ENCODE measurements around the gene CRYBG2.

CRYBG2 gene

DNA sequence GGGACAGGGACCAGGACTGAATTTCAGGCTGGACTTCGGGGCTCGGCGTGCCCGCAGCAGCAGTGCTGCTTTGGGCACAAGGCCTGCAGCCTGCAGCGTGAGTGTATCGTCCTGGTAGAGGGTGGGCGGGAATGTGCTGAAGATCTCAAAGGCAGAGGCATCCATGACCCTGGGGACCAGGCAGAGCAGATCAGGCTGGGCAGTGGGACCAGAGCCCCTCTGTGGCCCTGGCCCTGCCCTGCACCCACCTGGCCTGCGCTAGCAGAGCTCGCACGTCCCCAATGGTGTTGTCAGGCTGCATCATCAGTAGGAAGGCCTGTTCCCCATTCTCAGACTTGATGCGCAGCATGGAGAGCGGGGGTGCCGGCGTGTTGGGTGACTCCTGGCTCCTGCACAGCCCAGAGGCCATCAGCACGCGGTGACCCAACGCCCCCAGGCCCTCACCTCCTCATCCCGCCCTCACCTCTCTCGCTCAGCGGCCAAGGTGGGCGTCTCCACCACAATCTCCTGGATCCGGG lies 71.5 kb downstream of the CRYBG2 start:
- TF ChIP-seq, protein P1, sequence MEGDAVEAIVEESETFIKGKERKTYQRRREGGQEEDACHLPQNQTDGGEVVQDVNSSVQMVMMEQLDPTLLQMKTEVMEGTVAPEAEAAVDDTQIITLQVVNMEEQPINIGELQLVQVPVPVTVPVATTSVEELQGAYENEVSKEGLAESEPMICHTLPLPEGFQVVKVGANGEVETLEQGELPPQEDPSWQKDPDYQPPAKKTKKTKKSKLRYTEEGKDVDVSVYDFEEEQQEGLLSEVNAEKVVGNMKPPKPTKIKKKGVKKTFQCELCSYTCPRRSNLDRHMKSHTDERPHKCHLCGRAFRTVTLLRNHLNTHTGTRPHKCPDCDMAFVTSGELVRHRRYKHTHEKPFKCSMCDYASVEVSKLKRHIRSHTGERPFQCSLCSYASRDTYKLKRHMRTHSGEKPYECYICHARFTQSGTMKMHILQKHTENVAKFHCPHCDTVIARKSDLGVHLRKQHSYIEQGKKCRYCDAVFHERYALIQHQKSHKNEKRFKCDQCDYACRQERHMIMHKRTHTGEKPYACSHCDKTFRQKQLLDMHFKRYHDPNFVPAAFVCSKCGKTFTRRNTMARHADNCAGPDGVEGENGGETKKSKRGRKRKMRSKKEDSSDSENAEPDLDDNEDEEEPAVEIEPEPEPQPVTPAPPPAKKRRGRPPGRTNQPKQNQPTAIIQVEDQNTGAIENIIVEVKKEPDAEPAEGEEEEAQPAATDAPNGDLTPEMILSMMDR (IDR thresholded peaks at IDR 0.05; ENCODE audit: low read depth, low read length): no peak
- no peak for TF ChIP-seq MYC (IDR thresholded peaks at IDR 0.05; ENCODE audit: low read depth, low read length)
- TF ChIP-seq, protein P2, sequence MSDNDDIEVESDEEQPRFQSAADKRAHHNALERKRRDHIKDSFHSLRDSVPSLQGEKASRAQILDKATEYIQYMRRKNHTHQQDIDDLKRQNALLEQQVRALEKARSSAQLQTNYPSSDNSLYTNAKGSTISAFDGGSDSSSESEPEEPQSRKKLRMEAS (IDR thresholded peaks at IDR 0.05; ENCODE audit: low read depth, low read length): no peak
- no peak overlapping the region for H3K4me3 ChIP-seq (ENCODE audit: low read depth, low read length)
- DNase-seq (ENCODE audit: low read depth): no peak

DNA sequence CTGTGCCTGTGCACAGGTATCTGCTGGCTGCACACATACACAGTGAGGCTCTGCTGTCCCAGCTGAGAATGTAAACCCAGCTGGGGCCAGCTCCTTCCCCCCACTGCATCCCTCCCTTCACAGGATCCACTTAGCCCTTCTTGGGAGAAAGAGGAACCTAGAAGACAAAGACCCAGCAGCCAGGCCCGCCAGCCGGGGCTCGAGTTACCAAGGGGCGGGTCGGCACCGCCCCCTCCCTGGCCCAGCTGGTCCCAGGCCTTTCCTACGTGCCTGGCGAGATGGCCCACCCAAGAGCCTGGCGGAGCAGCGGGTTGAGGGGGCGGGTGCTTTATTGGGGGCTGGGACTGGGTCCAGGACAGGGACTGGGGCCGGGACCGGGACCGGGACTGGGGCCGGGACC lies 72.0 kb downstream of the CRYBG2 start:
- DNase-seq (ENCODE audit: low read depth): peak; percentile 80
- H3K4me3 ChIP-seq (ENCODE audit: low read depth, low read length): peak overlapping the region; percentile 34
- TF ChIP-seq POLR2A (IDR thresholded peaks at IDR 0.05; ENCODE audit: extremely low read depth, insufficient read length): no peak
- TF ChIP-seq, protein P2 (IDR thresholded peaks at IDR 0.05; ENCODE audit: low read depth, low read length): no peak
- TF ChIP-seq, protein P1 (IDR thresholded peaks at IDR 0.05; ENCODE audit: low read depth, low read length): no peak

DNA sequence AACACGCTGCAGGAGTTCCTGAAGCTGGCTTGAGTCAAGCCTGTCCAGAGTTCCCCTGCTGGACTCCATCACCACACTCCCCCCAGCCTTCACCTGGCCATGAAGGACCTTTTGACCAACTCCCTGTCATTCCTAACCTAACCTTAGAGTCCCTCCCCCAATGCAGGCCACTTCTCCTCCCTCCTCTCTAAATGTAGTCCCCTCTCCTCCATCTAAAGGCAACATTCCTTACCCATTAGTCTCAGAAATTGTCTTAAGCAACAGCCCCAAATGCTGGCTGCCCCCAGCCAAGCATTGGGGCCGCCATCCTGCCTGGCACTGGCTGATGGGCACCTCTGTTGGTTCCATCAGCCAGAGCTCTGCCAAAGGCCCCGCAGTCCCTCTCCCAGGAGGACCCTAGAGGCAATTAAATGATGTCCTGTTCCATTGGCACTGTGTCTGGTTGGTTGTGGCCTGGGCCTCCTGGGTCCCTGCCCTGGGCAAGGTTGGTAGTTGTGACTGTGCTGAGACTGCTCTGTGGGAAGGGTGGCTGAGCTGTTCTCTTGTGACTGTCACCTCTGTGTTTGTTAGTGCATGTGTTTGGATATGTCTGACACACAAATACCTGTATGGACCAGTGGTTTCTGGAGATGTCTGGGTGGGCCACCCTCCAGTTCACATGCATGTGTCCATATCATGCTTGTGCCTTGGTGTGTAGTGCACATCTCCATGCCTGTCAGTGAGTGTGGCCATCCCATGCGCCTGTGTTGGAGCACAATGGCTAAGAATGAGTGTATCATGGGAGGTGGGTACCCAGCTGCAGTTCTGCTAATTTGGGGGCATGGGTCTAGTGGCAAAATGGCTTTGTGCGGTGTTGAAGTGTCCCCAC lies 72.6 kb downstream of the CRYBG2 start:
- peak overlapping the region; percentile 42 for H3K4me3 ChIP-seq (ENCODE audit: low read depth, low read length)
- TF ChIP-seq, protein P2 (IDR thresholded peaks at IDR 0.05; ENCODE audit: low read depth, low read length): no peak
- no peak for TF ChIP-seq POLR2A (IDR thresholded peaks at IDR 0.05; ENCODE audit: extremely low read depth, insufficient read length)
- TF ChIP-seq, protein P1 (IDR thresholded peaks at IDR 0.05; ENCODE audit: low read depth, low read length): no peak
- TF ChIP-seq MYC (IDR thresholded peaks at IDR 0.05; ENCODE audit: low read depth, low read length): no peak
- DNase-seq (ENCODE audit: low read depth): no peak

DNA sequence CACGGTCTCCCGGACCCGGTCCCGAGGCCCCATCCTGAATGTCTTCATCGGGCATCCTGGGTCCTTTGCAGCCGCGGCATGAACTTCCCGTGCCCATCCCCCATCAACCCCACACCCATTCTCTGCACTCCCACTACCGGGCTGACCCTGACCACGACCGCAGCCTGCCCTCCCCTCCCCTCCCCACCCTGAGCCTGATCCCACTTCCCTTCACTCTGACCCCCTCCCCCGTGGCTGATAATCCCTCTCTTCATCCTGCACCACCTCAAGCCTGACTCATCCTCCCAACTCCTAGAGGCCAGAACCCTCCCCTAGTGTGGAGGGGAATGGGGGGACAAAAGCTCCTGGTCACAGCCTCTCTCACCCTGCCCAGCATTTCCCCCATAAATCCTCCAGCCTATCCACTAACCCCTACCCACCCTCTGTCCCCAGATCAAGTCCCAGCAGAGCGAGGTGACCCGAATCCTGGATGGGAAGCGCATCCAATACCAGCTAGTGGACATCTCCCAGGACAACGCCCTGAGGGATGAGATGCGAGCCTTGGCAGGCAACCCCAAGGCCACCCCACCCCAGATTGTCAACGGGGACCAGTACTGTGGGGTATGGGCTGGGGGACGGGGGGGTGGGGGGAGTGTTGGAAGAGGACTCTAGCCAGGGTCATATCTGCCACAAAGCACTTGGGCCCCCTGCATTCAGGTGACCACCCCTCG lies 73.4 kb downstream of the CRYBG2 start:
- TF ChIP-seq, protein P2 (IDR thresholded peaks at IDR 0.05; ENCODE audit: low read depth, low read length): no peak
- TF ChIP-seq, protein P1 (IDR thresholded peaks at IDR 0.05; ENCODE audit: low read depth, low read length): no peak
- no peak for TF ChIP-seq MYC (IDR thresholded peaks at IDR 0.05; ENCODE audit: low read depth, low read length)
- no peak for TF ChIP-seq POLR2A (IDR thresholded peaks at IDR 0.05; ENCODE audit: extremely low read depth, insufficient read length)
- peak overlapping the region; percentile 60 for H3K4me3 ChIP-seq (ENCODE audit: low read depth, low read length)
- DNase-seq (ENCODE audit: low read depth): peak; percentile 90

DNA sequence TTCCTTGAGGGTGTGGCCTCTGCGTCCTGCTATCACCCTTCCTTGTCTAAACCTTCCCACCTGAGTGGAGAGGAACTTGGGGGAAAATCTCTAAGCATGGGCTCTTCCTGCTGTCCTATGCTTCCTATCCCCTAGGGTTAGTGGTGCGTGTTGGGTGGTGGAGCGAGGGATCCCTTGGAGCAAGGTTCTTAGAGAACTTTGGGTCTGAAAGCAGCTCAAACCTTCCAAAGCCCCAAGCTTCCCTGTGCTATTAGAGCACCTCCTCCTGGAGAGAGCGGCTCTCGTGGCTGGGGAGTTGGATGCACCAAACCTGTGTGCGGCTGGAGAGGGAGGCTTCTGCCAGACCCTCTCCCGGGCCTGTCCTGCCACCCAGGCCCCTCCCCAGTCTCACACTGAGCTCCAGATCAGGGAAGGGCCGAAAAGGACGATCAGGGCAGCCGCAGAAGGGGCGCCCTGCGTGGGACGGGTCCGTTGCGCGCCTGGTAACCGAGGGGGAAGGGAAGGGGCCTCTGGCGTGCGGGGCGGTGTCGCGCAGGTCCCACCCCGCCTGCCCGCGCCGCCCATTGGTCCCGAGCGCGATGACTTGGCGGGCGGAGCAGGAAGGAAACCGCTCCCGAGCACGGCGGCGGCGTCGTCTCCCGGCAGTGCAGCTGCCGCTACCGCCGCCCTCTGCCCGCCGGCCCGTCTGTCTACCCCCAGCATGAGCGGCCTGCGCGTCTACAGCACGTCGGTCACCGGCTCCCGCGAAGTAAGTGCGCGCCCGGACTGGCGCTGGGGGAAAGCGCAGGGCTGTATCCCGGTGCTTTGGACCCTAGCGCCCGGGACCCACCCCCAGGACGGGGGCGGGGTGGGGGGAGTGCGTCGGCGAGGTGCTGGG lies 74.2 kb downstream of the CRYBG2 start, which contains the start of gene SH3BGRL3:
SH3BGRL3 (plus strand) TSS at position 631 of the 877 bp plus-strand sequence; CDS start at position 701, 70 bp downstream.
- H3K4me3 ChIP-seq (ENCODE audit: low read depth, low read length): peak within 1 kb of the TSS; percentile 60
- DNase-seq (ENCODE audit: low read depth): peak; percentile 92
- TF ChIP-seq, protein P1 (IDR thresholded peaks at IDR 0.05; ENCODE audit: low read depth, low read length): peak; percentile 44
- no peak; the same call in 1 of the 2 replicates for TF ChIP-seq MYC (IDR thresholded peaks at IDR 0.05; ENCODE audit: low read depth, low read length)
- TF ChIP-seq POLR2A (IDR thresholded peaks at IDR 0.05; ENCODE audit: extremely low read depth, insufficient read length): peak; percentile 37
- TF ChIP-seq, protein P2 (IDR thresholded peaks at IDR 0.05; ENCODE audit: low read depth, low read length): 0 out of 2 replicates have a peak, but pooled peaks have one; percentile 55
